RCC 7860 (cell line): Measurements from ENCODE around the gene MCRIP2.
A peak's percentile ranks its signal among the peaks of the same experiment; 100 is the strongest.
"Not testable (repeated sequence)": the region's sequence is repeated elsewhere in the genome, so short reads cannot be mapped to it uniquely, and the experiment has no call there.

ENCODE experiments used
- DNase-seq: peaks from one replicate; pipeline ENCODE4 v3.0.0-alpha.2; 2015; ENCODE audit warnings: low spot score
- FAIRE-seq: peaks from 2 replicates; lab custom pipeline; 2012; peaks lifted over from hg19 to GRCh38; lab: Jason Lieb, UNC

The MCRIP2 gene

GRCh38 chr16:678858-679813, 37.5 kb downstream of the MCRIP2 start:
- no peak for DNase-seq
- no peak for FAIRE-seq

GRCh38 chr16:679814-680624, 38.4 kb downstream of the MCRIP2 start, which contains the start of gene STUB1:
Gene STUB1, plus strand, starts transcription at chr16:680410. Its CDS starts 116 bp downstream, at chr16:680526.
- DNase-seq: peak; percentile 59
- no peak for FAIRE-seq

DNA sequence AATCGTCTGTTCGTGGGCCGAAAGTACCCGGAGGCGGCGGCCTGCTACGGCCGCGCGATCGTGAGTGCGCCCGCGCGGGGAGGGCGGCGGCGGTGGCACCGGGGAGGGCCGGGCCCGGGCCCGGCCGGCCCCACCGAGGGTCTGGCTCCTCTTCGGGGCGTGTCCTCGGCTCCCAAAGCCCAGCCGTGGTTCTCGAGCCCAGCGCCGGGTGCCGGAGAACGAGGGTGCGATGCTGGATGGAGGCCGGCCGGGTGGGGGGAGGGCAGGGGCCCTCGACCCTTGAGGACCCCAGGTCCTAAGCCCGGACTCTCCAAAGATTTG, 39.0 kb downstream of the MCRIP2 start:
- FAIRE-seq (no peak), DNase-seq (no peak)

DNA sequence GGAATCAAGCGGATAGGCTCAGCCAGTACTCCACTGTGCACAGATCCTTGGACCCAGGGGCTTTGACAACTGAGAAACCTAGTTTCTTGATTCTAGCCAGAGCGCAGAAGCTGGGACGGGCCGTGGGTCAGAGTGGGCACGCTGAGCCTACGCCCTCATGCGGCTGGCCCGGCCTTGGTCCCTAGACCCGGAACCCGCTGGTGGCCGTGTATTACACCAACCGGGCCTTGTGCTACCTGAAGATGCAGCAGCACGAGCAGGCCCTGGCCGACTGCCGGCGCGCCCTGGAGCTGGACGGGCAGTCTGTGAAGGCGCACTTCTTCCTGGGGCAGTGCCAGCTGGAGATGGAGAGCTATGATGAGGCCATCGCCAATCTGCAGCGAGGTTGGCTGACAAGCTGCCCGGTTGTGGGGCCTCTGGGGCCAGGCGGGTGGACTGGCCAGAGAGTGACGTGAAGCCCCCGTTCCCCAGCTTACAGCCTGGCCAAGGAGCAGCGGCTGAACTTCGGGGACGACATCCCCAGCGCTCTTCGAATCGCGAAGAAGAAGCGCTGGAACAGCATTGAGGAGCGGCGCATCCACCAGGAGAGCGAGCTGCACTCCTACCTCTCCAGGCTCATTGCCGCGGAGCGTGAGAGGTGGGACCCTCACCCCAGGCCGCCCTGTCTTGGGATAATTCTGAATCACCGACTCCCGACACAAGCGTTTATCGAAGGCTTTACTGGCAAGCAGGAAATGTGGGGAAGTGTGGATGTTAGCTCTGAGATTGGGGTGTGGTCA, 39.5 kb downstream of the MCRIP2 start:
- FAIRE-seq (no peak), DNase-seq (peak; percentile 30)

GRCh38 chr16:681746-682427, 40.3 kb downstream of the MCRIP2 start:
- FAIRE-seq (no peak), DNase-seq (peak; percentile 46)

GRCh38 chr16:682493-683395, 41.1 kb downstream of the MCRIP2 start:
- FAIRE-seq (no peak), DNase-seq (no peak)

GRCh38 chr16:683396-684070, 41.9 kb downstream of the MCRIP2 start:
- FAIRE-seq (no peak), DNase-seq (no peak)

- FAIRE-seq (peak; percentile 2), DNase-seq (peak; percentile 85)
Measured at GRCh38 chr16:684071-684794, 42.6 kb downstream of the MCRIP2 start, which contains the start of gene JMJD8. Gene JMJD8, minus strand, starts transcription at chr16:684334. Its CDS starts 15 bp downstream, at chr16:684319.

DNA sequence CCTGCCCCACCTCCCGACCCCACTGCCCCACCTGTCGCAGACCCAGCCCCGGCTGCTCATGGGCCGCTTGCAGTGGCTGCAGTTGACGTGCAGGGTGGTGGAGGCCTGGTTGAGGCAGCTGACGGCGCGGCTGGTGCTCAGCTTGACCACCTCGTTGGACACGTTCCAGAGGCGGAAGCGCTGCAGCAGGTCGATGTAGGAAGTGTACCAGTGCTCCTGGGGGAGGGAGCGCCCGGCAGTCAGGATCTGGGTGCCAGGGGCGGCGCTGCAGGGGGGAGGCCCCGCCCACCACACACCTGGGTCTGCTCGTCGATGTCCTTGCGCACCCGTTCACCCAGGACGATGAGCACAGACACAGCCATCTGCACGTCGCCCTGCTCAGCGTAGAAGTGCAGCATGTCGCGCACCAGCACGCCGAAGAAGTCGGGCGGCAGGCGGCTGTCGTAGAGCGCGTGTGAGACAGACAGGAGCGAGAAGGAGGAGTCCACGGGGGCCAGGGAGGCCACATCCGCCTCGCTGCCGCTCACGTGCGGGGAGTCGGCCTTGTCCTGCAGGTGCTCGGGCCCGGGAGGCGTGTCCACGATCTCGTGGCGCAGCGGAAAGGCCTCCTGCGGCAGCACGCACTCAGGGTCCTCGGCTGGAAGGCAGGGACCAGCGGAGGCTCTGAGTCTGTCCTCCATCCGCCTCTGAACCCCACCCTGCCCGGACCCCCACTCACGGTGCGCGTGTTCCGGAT, 43.5 kb downstream of the MCRIP2 start:
- DNase-seq (no peak), FAIRE-seq (no peak)

GRCh38 chr16:685967-686366, 44.3 kb downstream of the MCRIP2 start:
- no peak for FAIRE-seq
- DNase-seq: peak; percentile 39

- no peak for FAIRE-seq
- DNase-seq: no peak
Measured at GRCh38 chr16:686459-687260, 45.0 kb downstream of the MCRIP2 start.

DNA sequence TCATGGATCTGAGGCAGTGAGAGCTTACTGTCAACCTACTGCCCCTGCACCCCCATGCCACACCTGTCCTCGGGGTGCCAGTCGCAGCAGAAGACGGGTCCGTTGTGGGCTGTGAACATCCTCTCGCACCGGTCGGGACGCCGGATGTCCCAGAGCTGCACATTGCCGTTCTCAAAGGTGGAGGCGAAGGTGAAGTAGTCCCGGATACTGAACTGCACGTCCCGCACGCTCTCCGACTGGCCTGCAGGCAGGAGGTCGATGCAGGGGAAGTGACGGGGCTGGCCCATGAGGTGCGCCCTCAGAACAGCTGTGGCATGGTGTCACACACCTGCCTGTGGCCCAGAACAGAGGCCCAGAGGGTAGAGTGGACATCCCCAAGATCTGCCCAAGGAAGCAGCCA, 45.9 kb downstream of the MCRIP2 start:
- FAIRE-seq (no peak), DNase-seq (no peak)

- DNase-seq (no peak), FAIRE-seq (no peak)
Measured at GRCh38 chr16:689175-689897, 47.7 kb downstream of the MCRIP2 start.

DNA sequence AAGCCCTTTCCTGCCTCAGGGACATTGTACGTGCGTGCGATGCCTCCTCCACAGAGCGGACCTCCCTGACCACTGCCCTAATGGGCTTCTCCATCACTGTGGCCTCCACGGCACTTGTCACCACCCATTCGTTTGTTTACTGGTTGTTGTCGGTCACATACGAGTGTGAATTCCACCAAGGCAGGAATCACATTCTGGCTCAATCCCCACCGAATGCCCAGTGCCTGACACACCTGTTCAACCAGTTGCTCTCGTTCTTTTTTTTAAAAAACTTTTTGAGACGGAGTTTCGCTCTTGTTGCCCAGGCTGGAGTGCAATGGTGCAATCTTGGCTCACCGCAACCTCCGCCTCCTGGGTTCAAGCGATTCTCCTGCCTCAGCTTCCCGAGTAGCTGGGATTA, 49.6 kb downstream of the MCRIP2 start:
- DNase-seq, FAIRE-seq: not testable (repeated sequence)

DNA sequence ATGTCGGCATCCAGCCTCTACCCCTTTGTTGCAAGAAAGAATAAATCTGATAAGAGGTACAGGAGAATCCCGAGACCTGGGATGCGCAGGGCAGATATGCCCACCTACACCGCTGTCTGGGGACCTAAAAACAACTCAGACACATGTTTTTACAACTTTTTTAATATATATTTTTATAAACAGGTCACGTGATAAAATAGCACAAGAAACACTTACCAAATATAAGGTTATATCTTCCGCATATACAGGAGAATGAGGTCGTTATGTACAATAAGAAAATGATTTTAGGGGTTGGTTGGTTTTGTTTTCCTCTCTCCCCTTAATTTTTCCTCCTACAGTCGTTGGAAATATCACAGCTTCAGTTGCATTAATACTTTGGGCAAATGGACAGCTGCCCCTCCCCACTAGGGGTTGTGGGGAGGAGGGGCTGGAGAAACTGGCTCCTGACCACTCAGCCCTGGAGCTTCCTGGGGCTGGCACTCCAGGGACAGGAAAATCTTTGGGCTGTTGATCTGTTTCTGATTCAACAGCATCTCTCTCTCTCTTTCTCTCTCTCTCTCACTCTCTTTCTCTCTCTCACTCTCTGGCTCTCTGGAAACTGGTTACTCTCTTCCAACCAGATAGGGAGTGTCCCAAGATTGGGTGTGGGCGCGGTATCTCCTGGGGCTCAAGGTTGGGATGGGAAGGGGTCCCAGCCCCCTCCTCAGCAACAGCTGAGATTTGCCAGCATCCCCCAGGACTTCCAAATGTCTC, 50.9 kb downstream of the MCRIP2 start:
- DNase-seq (no peak), FAIRE-seq (no peak)
